Transverse colon (tissue), 4 donors: ENCODE results near the gene VTN.

ENCODE experiments used
- EP300 ChIP-seq: sonication (generic); formaldehyde crosslinking; IDR thresholded peaks from one replicate; pipeline ENCODE4 v1.6.1; 2017; ENCODE audit warnings: antibody characterized with exemption, low read depth
- POLR2A ChIP-seq: fragments of 450-650 bp; IDR thresholded peaks from one replicate; pipeline ENCODE4 v1.6.1; 2016; ENCODE audit warnings: antibody characterized with exemption, mild to moderate bottlenecking, moderate library complexity
- POLR2AphosphoS5 ChIP-seq, 3 donors: sonication (generic); formaldehyde crosslinking; IDR thresholded peaks; one replicate each; pipeline ENCODE4 v1.6.1; 2016; ENCODE audit warnings: antibody characterized with exemption in 3 of 3
- TF ChIP-seq, protein P1 (sequence below), 5 experiments: fragments of 200-600 bp in 3 of 5; fragments of 450-650 bp in 2 of 5; sonication (generic) in 3 of 5; IDR thresholded peaks; 1 replicate in 2 of 5; 2 replicates in 3 of 5; pipeline ENCODE4 v1.5.1; 2016 to 2017; ENCODE audit warnings: antibody characterized with exemption in 5 of 5, inconsistent platforms in 3 of 5, mild to moderate bottlenecking in 2 of 5, moderate library complexity in 1 of 5

DNA sequence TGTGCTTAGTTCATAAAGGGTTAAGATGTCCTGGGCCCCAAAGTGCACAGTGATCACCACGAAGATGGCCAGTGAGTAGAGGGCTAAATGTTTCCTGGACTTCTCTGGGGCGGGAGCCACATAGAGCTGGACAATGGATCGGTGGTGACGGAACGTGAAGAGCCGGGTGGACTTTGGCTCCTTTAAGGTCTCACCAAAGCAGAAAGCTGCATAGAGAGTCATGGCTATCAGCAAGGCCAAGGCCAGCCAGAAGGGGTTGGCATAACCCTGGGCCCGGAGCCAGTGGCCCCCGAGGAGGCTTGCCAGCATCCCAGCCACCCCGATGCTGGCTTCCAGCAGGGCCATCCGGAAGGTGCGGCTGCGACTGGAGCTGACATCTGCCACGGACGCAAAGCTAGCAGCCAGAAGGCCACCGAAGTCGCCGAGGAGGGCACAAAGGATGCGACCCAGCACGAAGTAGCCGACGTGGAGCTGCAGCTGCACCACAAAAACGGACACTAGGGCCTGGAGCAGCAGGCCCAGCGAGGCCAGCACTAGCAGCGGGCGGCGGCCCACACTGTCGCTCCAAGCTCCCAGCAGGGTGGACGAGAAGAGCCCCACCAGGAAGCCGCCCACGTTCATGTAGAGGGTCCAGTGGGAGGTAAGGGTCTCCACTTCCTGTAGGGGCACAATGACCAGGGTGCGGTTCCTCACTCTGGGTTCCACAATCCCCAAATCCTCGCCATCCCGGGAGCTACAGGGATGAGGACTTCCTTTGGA, 34.9 kb upstream of the VTN start:
- no peak for TF ChIP-seq POLR2A
- TF ChIP-seq, protein P1, sequence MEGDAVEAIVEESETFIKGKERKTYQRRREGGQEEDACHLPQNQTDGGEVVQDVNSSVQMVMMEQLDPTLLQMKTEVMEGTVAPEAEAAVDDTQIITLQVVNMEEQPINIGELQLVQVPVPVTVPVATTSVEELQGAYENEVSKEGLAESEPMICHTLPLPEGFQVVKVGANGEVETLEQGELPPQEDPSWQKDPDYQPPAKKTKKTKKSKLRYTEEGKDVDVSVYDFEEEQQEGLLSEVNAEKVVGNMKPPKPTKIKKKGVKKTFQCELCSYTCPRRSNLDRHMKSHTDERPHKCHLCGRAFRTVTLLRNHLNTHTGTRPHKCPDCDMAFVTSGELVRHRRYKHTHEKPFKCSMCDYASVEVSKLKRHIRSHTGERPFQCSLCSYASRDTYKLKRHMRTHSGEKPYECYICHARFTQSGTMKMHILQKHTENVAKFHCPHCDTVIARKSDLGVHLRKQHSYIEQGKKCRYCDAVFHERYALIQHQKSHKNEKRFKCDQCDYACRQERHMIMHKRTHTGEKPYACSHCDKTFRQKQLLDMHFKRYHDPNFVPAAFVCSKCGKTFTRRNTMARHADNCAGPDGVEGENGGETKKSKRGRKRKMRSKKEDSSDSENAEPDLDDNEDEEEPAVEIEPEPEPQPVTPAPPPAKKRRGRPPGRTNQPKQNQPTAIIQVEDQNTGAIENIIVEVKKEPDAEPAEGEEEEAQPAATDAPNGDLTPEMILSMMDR (IDR thresholded peaks at IDR 0.05) = no peak
- TF ChIP-seq EP300 = no peak
- TF ChIP-seq POLR2AphosphoS5 (IDR thresholded peaks at IDR 0.05) = no peak
